ENCODE results near the gene C19orf12. TPM values are rescaled to one million over a fixed set of nuclear protein-coding genes. Genes with fewer than 3 reads are reported as not detected.

Gene C19orf12
- total RNA-seq, 1 donor from 2014 or later, result 9.7 TPM

DNA sequence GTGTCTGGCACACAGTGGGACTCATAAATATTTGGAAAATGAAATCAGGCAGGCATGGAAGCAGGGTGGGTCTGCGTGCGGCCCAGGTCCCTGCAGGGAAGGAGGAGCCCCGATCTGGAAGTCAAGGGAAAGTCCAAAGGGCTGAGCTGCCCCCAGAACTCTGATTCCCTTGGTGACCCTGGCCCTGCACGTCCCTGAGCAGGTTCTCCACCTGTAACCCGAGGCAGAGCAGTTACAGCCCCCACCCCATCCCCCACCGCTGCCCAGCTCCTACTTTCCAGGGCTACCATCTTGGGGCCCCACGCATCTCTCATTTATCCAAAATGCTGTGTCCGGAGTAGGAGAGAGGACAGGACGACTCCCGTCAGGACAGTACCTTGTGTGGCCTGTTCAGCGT lies 47.7 kb downstream of the C19orf12 start:
- Histone ChIP-seq H3K27me3 (ENCODE audit: control insufficient read depth, insufficient read depth, low read length) (no peaks in the 10 kb centered on the region), H3K4me3 (ENCODE audit: low read depth, low read length) (no peak overlapping the region), H3K36me3 (ENCODE audit: control insufficient read depth, insufficient read depth, low read length) (no peaks in the 10 kb centered on the region)
- FAIRE-seq, result no peak
- DNase-seq (ENCODE audit: low read depth), result no peak
- TF ChIP-seq, protein P1, sequence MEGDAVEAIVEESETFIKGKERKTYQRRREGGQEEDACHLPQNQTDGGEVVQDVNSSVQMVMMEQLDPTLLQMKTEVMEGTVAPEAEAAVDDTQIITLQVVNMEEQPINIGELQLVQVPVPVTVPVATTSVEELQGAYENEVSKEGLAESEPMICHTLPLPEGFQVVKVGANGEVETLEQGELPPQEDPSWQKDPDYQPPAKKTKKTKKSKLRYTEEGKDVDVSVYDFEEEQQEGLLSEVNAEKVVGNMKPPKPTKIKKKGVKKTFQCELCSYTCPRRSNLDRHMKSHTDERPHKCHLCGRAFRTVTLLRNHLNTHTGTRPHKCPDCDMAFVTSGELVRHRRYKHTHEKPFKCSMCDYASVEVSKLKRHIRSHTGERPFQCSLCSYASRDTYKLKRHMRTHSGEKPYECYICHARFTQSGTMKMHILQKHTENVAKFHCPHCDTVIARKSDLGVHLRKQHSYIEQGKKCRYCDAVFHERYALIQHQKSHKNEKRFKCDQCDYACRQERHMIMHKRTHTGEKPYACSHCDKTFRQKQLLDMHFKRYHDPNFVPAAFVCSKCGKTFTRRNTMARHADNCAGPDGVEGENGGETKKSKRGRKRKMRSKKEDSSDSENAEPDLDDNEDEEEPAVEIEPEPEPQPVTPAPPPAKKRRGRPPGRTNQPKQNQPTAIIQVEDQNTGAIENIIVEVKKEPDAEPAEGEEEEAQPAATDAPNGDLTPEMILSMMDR (IDR thresholded peaks at IDR 0.05; ENCODE audit: insufficient read depth, low read length, severe bottlenecking), result no peak

- TF ChIP-seq, protein P1 (IDR thresholded peaks at IDR 0.05; ENCODE audit: insufficient read depth, low read length, severe bottlenecking), result no peak
- DNase-seq (ENCODE audit: low read depth), result no peak
- FAIRE-seq, result no peak
- Histone ChIP-seq H3K4me3 (ENCODE audit: low read depth, low read length) (peak overlapping the region; percentile 62), H3K27me3 (ENCODE audit: control insufficient read depth, insufficient read depth, low read length) (no peaks in the 10 kb centered on the region), H3K36me3 (ENCODE audit: control insufficient read depth, insufficient read depth, low read length) (no peaks in the 10 kb centered on the region)
These were observed 48.3 kb downstream of the C19orf12 start for GRCh38 chr19:29666578-29667386.

DNA sequence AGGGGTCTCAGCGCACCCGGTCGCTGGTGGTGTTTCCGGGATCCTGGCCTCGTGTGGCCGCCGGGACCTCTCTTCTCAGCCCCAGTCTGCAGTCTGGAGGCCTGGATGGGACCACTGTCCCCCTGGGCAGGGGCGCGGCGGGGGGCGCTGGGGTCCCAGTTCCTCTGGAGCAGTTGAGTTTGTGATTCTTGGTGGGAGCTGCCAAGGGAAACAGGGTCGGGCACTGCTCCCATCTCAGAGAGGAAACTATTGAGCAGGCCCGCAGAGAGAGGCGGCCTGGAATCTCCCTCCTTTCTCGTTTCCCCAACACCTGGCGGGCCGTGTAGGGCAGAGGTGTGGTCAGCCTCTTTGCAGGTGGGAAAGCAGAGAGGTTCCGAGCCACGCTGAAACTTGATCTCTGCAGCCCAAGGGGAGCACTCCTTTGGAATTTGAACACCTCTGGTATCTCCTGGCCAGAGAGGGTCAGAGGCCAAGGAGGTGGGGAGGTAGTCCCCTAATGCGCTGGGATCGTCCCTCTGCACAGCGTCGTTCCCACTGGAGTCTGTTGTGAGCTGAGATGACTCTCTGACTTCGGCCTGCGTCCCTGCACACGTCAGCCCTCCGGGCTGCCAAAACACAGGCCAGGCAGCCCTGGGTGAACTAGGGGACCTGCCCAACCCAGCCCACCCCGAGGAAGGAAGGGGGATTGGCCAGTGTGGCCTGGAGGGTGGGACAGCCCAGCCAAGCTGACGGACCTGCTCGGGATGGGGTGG lies 49.1 kb downstream of the C19orf12 start:
- FAIRE-seq (no peak), DNase-seq (ENCODE audit: low read depth) (no peak)
- Histone ChIP-seq H3K4me3 (ENCODE audit: low read depth, low read length) (peak overlapping the region; percentile 62), H3K27me3 (ENCODE audit: control insufficient read depth, insufficient read depth, low read length) (no peaks in the 10 kb centered on the region), H3K36me3 (ENCODE audit: control insufficient read depth, insufficient read depth, low read length) (no peaks in the 10 kb centered on the region)
- TF ChIP-seq, protein P1 (IDR thresholded peaks at IDR 0.05; ENCODE audit: insufficient read depth, low read length, severe bottlenecking), result no peak

GRCh38 chr19:29665215-29665825 lies 49.7 kb downstream of the C19orf12 start, which contains the start of gene PLEKHF1:
TSS of gene PLEKHF1 (plus strand) at chr19:29665461. CDS start at chr19:29673840, 8,379 bp downstream.
- peak within 1 kb of the TSS; percentile 62 for H3K4me3 ChIP-seq (ENCODE audit: low read depth, low read length)
- no peaks in the 10 kb centered on the region for H3K27me3 ChIP-seq (ENCODE audit: control insufficient read depth, insufficient read depth, low read length)
- no peaks in the 10 kb centered on the region for H3K36me3 ChIP-seq (ENCODE audit: control insufficient read depth, insufficient read depth, low read length)
- no peak for FAIRE-seq
- peak; percentile 38 for DNase-seq (ENCODE audit: low read depth)
- TF ChIP-seq, protein P1 (IDR thresholded peaks at IDR 0.05; ENCODE audit: insufficient read depth, low read length, severe bottlenecking), result no peak

- FAIRE-seq (no peak), DNase-seq (ENCODE audit: low read depth) (no peak)
- TF ChIP-seq, protein P1 (IDR thresholded peaks at IDR 0.05; ENCODE audit: insufficient read depth, low read length, severe bottlenecking), result no peak
- Histone ChIP-seq H3K36me3 (ENCODE audit: control insufficient read depth, insufficient read depth, low read length) (no peaks in the 10 kb centered on the region), H3K4me3 (ENCODE audit: low read depth, low read length) (peak overlapping the region; percentile 62), H3K27me3 (ENCODE audit: control insufficient read depth, insufficient read depth, low read length) (no peaks in the 10 kb centered on the region)
These were observed 50.3 kb downstream of the C19orf12 start for GRCh38 chr19:29664753-29665214.
